CD14-positive monocyte (primary cell): ENCODE results near the gene SSBP4. TPM values are rescaled to one million over a fixed set of nuclear protein-coding genes. Genes with fewer than 3 reads are reported as not detected.

ENCODE experiments used
- DNase-seq, 3 donors: peaks; one replicate each; pipeline ENCODE4 v3.0.0-alpha.2; 2011 to 2022
- H2AFZ ChIP-seq: 2 replicates; pipeline ENCODE4 v1.6.0; 2012; ENCODE audit warnings: mild to moderate bottlenecking, low read depth, low read length, inconsistent platforms; ENCODE audit not compliant: insufficient read depth, poor library complexity, severe bottlenecking
- H3K27ac ChIP-seq, 2 donors: 1 replicate in 1 of 2; 2 replicates in 1 of 2; pipeline ENCODE4 v1.5.1; 2012 to 2013; ENCODE audit warnings: low read length in 2 of 2, control low read depth in 1 of 2, inconsistent platforms in 1 of 2, low read depth in 1 of 2, mild to moderate bottlenecking in 1 of 2
- H3K27me3 ChIP-seq, 2 donors: one replicate each; pipeline versions ENCODE4 v1.6.0 to v1.6.1; 2011 to 2013; ENCODE audit warnings: low read length in 2 of 2; ENCODE audit not compliant: control insufficient read depth in 2 of 2, insufficient read depth in 2 of 2
- H3K36me3 ChIP-seq, 2 donors: replicated peaks in 1 of 2; 1 replicate in 1 of 2; 2 replicates in 1 of 2; pipeline versions ENCODE4 v1.5.1 to v1.6.1; 2012 to 2013; ENCODE audit warnings: low read length in 2 of 2, control low read depth in 1 of 2, inconsistent platforms in 1 of 2, mild to moderate bottlenecking in 1 of 2; ENCODE audit not compliant: insufficient read depth in 2 of 2, control insufficient read depth in 1 of 2
- H3K4me1 ChIP-seq, 2 donors: 1 replicate in 1 of 2; 2 replicates in 1 of 2; pipeline versions ENCODE4 v1.5.1 to v1.6.1; 2012 to 2013; ENCODE audit warnings: low read length in 2 of 2, control low read depth in 1 of 2, inconsistent platforms in 1 of 2, mild to moderate bottlenecking in 1 of 2, moderate library complexity in 1 of 2; ENCODE audit not compliant: insufficient read depth in 2 of 2, control insufficient read depth in 1 of 2
- H3K4me2 ChIP-seq: replicated peaks from 2 replicates; pipeline ENCODE3; 2012; ENCODE audit warnings: low read length, moderate library complexity, mild to moderate bottlenecking; ENCODE audit not compliant: poor library complexity, severe bottlenecking; ENCODE audit errors: extremely low read depth
- H3K4me3 ChIP-seq, 3 experiments: fragments of 200-600 bp in 1 of 3; sonication (generic) in 1 of 3; replicated peaks in 1 of 3; 1 replicate in 2 of 3; 2 replicates in 1 of 3; pipeline ENCODE4 v1.5.1; 2011 to 2013; ENCODE audit warnings: low read length in 3 of 3, mild to moderate bottlenecking in 3 of 3, control low read depth in 2 of 3, low read depth in 2 of 3, inconsistent platforms in 1 of 3, moderate library complexity in 1 of 3
- H3K79me2 ChIP-seq: 2 replicates; pipeline ENCODE4 v1.6.0; 2012; ENCODE audit warnings: mild to moderate bottlenecking, control low read depth, inconsistent platforms, low read length, moderate library complexity; ENCODE audit not compliant: insufficient read depth
- H3K9ac ChIP-seq: 2 replicates; pipeline ENCODE4 v1.6.0; 2017; ENCODE audit warnings: low read length, mild to moderate bottlenecking; ENCODE audit not compliant: insufficient read depth, poor library complexity, severe bottlenecking
- H3K9me3 ChIP-seq, 2 donors: replicated peaks in 1 of 2; 1 replicate in 1 of 2; 2 replicates in 1 of 2; pipeline versions ENCODE4 v1.5.1 to v1.6.1; 2012 to 2013; ENCODE audit warnings: low read length in 2 of 2, control low read depth in 1 of 2; ENCODE audit not compliant: control insufficient read depth in 1 of 2, insufficient read depth in 1 of 2
- H4K20me1 ChIP-seq: 2 replicates; pipeline ENCODE4 v1.6.0; 2012; ENCODE audit warnings: mild to moderate bottlenecking, low read length, control low read depth, moderate library complexity; ENCODE audit not compliant: insufficient read depth
- H3K27ac Mint-ChIP-seq, 7 donors: one replicate each; pipeline ENCODE4 v1.8.0; 2020; ENCODE audit warnings: mild to moderate bottlenecking in 7 of 7, mixed read lengths in 7 of 7, moderate library complexity in 6 of 7, inconsistent platforms in 2 of 7
- H3K27me3 Mint-ChIP-seq, 3 donors: one replicate each; pipeline ENCODE4 v1.8.0; 2021 to 2022; ENCODE audit warnings: low read depth in 3 of 3, mild to moderate bottlenecking in 3 of 3, mixed read lengths in 3 of 3, moderate library complexity in 3 of 3, inconsistent platforms in 1 of 3
- H3K36me3 Mint-ChIP-seq, 2 donors: one replicate each; pipeline ENCODE4 v1.8.0; 2020; ENCODE audit warnings: mixed read lengths in 2 of 2, inconsistent platforms in 1 of 2, mild to moderate bottlenecking in 1 of 2
- H3K4me1 Mint-ChIP-seq: one replicate; pipeline ENCODE4 v1.8.0; 2020; ENCODE audit warnings: mild to moderate bottlenecking, mixed read lengths
- H3K4me3 Mint-ChIP-seq, 2 donors: one replicate each; pipeline ENCODE4 v1.8.0; 2020; ENCODE audit warnings: mild to moderate bottlenecking in 2 of 2, mixed read lengths in 2 of 2, moderate library complexity in 1 of 2
- H3K9me3 Mint-ChIP-seq, 7 donors: one replicate each; pipeline ENCODE4 v1.8.0; 2020 to 2022; ENCODE audit warnings: mixed read lengths in 7 of 7, mild to moderate bottlenecking in 6 of 7, moderate library complexity in 6 of 7, inconsistent platforms in 2 of 7
- WGBS: methylation state at CpG from one replicate; pipeline ENCODE4 v1.1.5; 2013; ENCODE audit warnings: missing lambda C conversion rate; ENCODE audit not compliant: insufficient coverage; 5-methylcytosine and 5-hydroxymethylcytosine counted together
- intact Hi-C, 2 donors: fragments of 100-400 bp; cut with micrococcal nuclease; formaldehyde crosslinking; loops; one replicate each; pipeline versions ENCODE4 v1.15.0 to v1.15.1; 2023
- polyA plus RNA-seq, 3 donors: library from polyadenylated mRNA; depleted of rRNA in 1 of 3; unstranded in 2 of 3; stranded (reverse) in 1 of 3; fragments of 300-500 nt in 2 of 3; fragments of >200 nt in 1 of 3; fragmentation: Illumina TruSeq in 2 of 3; gene quantifications; 1 replicate in 2 of 3; 2 replicates in 1 of 3; pipeline ENCODE4 v1.2.3, GENCODE V29; 2012 to 2021
- TF ChIP-seq, protein P1 (sequence below): fragments of 200-600 bp; IDR thresholded peaks from one replicate; pipeline ENCODE4 v1.8.0; 2022; ENCODE audit warnings: antibody characterized with exemption, mild to moderate bottlenecking

The SSBP4 gene
- polyA plus RNA-seq, 3 donors: 38.5 to 74.5 (median 48.3) TPM

DNA sequence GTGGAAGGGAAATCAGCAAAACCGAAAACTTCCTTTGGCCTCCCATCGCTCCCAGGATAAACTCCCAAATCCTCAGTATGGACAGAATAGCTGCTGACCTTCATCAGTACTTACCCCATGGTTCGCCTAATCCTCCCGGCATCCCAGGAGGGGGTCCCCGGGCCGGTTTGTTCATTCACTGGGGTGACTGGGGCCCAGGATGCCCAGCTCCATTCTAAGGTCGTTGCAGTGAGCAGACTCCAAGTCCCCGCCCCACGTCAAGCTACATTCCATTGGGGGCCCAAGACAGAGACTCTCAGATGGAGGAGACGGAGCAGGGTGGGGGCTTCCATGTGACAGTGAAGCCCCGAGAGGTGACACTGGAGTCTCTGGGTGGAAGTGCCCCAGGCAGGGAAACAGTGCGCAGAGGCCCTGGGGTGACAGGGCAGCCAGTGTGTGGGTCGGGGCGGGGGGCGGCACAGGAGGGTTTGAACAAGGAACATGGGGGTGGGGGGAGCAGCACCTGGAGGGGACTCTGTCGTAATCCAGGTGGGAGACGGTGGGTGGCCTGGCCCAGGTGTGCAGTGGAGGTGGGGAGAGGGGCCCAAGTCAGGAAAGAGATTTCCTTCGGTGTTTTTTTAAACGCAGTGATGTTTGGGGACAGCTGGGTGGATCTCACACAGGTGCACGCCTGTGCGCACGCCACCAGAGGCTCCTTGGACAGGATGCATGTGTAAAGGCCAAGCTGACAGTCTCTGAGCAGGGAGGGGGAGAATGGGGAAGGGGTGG lies 5.1 kb downstream of the SSBP4 start:
- no peaks in the 10 kb centered on the region for H3K27me3 ChIP-seq
- H4K20me1 ChIP-seq: peaks cover 94% of the 10 kb centered on the region
- no peak overlapping the region for H3K27ac ChIP-seq
- H3K4me1 ChIP-seq: peaks cover 31 to 47% of the 10 kb centered on the region in 2 donors
- Mint-ChIP-seq H3K9me3 (peaks cover 0 to 3% (median 0%) of the 10 kb centered on the region in 7 donors), H3K36me3 (peaks cover 7 to 30% of the 10 kb centered on the region in 2 donors), H3K27me3 (peaks cover 0 to 6% (median 2%) of the 10 kb centered on the region in 3 donors), H3K4me3 (no peak overlapping the region), H3K27ac (no peak overlapping the region), H3K4me1 (peaks cover 42% of the 10 kb centered on the region)
- TF ChIP-seq, protein P1, sequence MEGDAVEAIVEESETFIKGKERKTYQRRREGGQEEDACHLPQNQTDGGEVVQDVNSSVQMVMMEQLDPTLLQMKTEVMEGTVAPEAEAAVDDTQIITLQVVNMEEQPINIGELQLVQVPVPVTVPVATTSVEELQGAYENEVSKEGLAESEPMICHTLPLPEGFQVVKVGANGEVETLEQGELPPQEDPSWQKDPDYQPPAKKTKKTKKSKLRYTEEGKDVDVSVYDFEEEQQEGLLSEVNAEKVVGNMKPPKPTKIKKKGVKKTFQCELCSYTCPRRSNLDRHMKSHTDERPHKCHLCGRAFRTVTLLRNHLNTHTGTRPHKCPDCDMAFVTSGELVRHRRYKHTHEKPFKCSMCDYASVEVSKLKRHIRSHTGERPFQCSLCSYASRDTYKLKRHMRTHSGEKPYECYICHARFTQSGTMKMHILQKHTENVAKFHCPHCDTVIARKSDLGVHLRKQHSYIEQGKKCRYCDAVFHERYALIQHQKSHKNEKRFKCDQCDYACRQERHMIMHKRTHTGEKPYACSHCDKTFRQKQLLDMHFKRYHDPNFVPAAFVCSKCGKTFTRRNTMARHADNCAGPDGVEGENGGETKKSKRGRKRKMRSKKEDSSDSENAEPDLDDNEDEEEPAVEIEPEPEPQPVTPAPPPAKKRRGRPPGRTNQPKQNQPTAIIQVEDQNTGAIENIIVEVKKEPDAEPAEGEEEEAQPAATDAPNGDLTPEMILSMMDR: no peak
- no peak overlapping the region for H3K4me3 ChIP-seq
- DNase-seq: no peak
- no peaks in the 10 kb centered on the region for H3K36me3 ChIP-seq
- intact Hi-C loops: no loop called here
- H3K4me2 ChIP-seq: no peak overlapping the region
- 89% methylated on average over 20 of the region's 22 CpGs for WGBS
- peaks cover 55% of the 10 kb centered on the region for H3K79me2 ChIP-seq
- no peak overlapping the region for H3K9ac ChIP-seq
- no peaks in the 10 kb centered on the region for H3K9me3 ChIP-seq
- H2AFZ ChIP-seq: no peak overlapping the region

DNA sequence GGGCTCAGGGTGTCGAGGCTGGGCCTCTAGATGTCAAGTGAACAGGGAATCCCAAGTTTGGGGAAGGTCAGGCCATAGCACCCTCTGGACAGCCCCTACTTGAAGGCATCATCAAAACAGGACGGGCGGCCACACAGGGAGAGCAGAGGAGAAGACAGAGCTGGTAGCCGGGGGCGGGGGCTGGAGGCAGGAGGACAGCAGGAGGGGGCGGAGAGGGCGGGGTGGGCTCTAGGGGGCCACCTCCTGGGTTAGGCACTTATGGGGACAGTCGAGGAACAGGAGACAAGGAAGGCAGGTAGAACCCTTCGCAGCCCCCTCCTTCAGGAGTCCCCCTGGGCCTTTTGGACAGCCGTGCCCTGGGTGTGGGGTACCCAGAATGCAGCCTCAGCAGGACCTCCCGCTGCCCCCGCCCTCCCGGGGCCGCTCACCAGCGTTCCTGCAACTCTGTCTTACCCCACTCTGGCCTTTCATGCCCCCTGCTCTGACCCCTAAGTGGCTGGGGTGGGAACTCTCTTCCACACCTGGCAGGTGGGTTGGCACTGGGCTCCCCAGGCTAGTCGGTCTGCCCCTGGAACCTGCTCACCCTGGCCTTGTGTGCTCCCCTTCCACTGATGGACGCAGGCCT lies 5.8 kb downstream of the SSBP4 start:
- no peak overlapping the region for H3K4me3 Mint-ChIP-seq
- intact Hi-C loops: no loop called here
- H3K27me3 Mint-ChIP-seq: peaks cover 0 to 6% (median 2%) of the 10 kb centered on the region in 3 donors
- DNase-seq: no peak
- peaks cover 35 to 47% of the 10 kb centered on the region in 2 donors for H3K4me1 ChIP-seq
- no peaks in the 10 kb centered on the region for H3K27me3 ChIP-seq
- H3K9me3 ChIP-seq: no peaks in the 10 kb centered on the region
- H3K4me2 ChIP-seq: no peak overlapping the region
- H3K9ac ChIP-seq: no peak overlapping the region
- H3K36me3 Mint-ChIP-seq: peaks cover 7 to 30% of the 10 kb centered on the region in 2 donors
- peaks cover 100% of the 10 kb centered on the region for H4K20me1 ChIP-seq
- H2AFZ ChIP-seq: no peak overlapping the region
- H3K79me2 ChIP-seq: peaks cover 54% of the 10 kb centered on the region
- WGBS: 97% methylated on average over 10 of the region's 17 CpGs
- peaks cover 0 to under 1% (median 0%) of the 10 kb centered on the region in 7 donors for H3K9me3 Mint-ChIP-seq
- H3K27ac ChIP-seq: no peak overlapping the region
- TF ChIP-seq, protein P1: no peak
- H3K4me3 ChIP-seq: no peak overlapping the region
- H3K27ac Mint-ChIP-seq: peak overlapping the region in 1 of 7 donors; percentile 54
- H3K36me3 ChIP-seq: no peaks in the 10 kb centered on the region
- H3K4me1 Mint-ChIP-seq: peaks cover 45% of the 10 kb centered on the region
